Activated T-cell treated with anti-CD3 and anti-CD28 coated beads, Interleukin-2, amount 50 U/mL, for 48 hours (primary cell): ENCODE data around the gene OR13J1.
A peak's percentile ranks its signal among the peaks of the same experiment; 100 is the strongest.
"Not testable (repeated sequence)": the region's sequence is repeated elsewhere in the genome, so short reads cannot be mapped to it uniquely, and the experiment has no call there.

Experiments
- DNase-seq, 2 experiments: peaks; one replicate each; pipeline ENCODE4 v3.0.0-alpha.2; 2020

Gene OR13J1

GRCh38 chr9:35870351-35870923, at the start of gene OR13J1:
Gene OR13J1 (minus strand): TSS chr9:35870401. CDS start chr9:35870401, 0 bp downstream.
- DNase-seq = no peak

GRCh38 chr9:35919212-35920008, 49.2 kb upstream of the OR13J1 start:
- no peak for DNase-seq

GRCh38 chr9:35918780-35919179, 48.6 kb upstream of the OR13J1 start:
- DNase-seq = no peak

- no peak for DNase-seq
These were observed 47.1 kb upstream of the OR13J1 start for GRCh38 chr9:35917261-35917660.

GRCh38 chr9:35915681-35916294, 45.6 kb upstream of the OR13J1 start:
- no peak for DNase-seq

GRCh38 chr9:35914301-35914807, 44.2 kb upstream of the OR13J1 start:
- no peak for DNase-seq

- DNase-seq = not testable (repeated sequence)
These were observed 43.2 kb upstream of the OR13J1 start for GRCh38 chr9:35913429-35913828.

- no peak for DNase-seq
These were observed 42.7 kb upstream of the OR13J1 start for GRCh38 chr9:35912791-35913400.

- no peak for DNase-seq
These were observed 41.5 kb upstream of the OR13J1 start for GRCh38 chr9:35911690-35912089.

GRCh38 chr9:35910613-35911359, 40.6 kb upstream of the OR13J1 start:
- peak; percentile 55 to 58 for DNase-seq

- DNase-seq = no peak
These were observed 39.7 kb upstream of the OR13J1 start for GRCh38 chr9:35909687-35910612.

- DNase-seq = no peak
These were observed 39.1 kb upstream of the OR13J1 start, which contains the start of gene SPAAR for GRCh38 chr9:35909274-35909673. Gene SPAAR (plus strand): TSS chr9:35909490. CDS start chr9:35910464, 974 bp downstream.

GRCh38 chr9:35908504-35909125, 38.4 kb upstream of the OR13J1 start:
- DNase-seq = no peak

GRCh38 chr9:35907711-35908503, 37.7 kb upstream of the OR13J1 start:
- DNase-seq = no peak

- DNase-seq = no peak
These were observed 36.9 kb upstream of the OR13J1 start for GRCh38 chr9:35906923-35907699.

GRCh38 chr9:35905912-35906679, 35.9 kb upstream of the OR13J1 start, which contains the start of gene HRCT1:
Gene HRCT1 (plus strand): TSS chr9:35906202. CDS start chr9:35906288, 86 bp downstream.
- DNase-seq = no peak

- DNase-seq = no peak
These were observed 35.0 kb upstream of the OR13J1 start for GRCh38 chr9:35905051-35905781.

- no peak for DNase-seq
These were observed 34.1 kb upstream of the OR13J1 start for GRCh38 chr9:35904338-35904737.
